Stimulated activated naive CD8-positive, alpha-beta T cell treated with anti-CD3 and anti-CD28 coated beads, Interleukin-15, Interleukin-2, amounts not matched to agents 100 ng/mL and 50 ng/mL, for 24 hours (primary cell): Measurements from ENCODE around the gene DRD4.

Experiments
- H3K27ac Mint-ChIP-seq: one replicate; pipeline ENCODE4 v1.8.0; 2021; ENCODE audit warnings: mild to moderate bottlenecking, mixed read lengths
- H3K27me3 Mint-ChIP-seq: one replicate; pipeline ENCODE4 v1.8.0; 2021; ENCODE audit warnings: mixed read lengths
- H3K36me3 Mint-ChIP-seq: one replicate; pipeline ENCODE4 v1.8.0; 2021; ENCODE audit warnings: low read depth, mixed read lengths
- H3K4me1 Mint-ChIP-seq: one replicate; pipeline ENCODE4 v1.8.0; 2021; ENCODE audit warnings: low read depth, mixed read lengths
- H3K4me3 Mint-ChIP-seq: one replicate; pipeline ENCODE4 v1.8.0; 2021; ENCODE audit warnings: mild to moderate bottlenecking, mixed read lengths
- H3K9me3 Mint-ChIP-seq: one replicate; pipeline ENCODE4 v1.8.0; 2021; ENCODE audit warnings: mixed read lengths

The DRD4 gene

GRCh38 chr11:659532-660085 is 22.5 kb downstream of the DRD4 start:
- Mint-ChIP-seq H3K4me3 (no peak overlapping the region), H3K27me3 (no peaks in the 10 kb centered on the region), H3K9me3 (no peaks in the 10 kb centered on the region), H3K36me3 (peaks cover 18% of the 10 kb centered on the region), H3K27ac (no peak overlapping the region), H3K4me1 (no peaks in the 10 kb centered on the region)

DNA sequence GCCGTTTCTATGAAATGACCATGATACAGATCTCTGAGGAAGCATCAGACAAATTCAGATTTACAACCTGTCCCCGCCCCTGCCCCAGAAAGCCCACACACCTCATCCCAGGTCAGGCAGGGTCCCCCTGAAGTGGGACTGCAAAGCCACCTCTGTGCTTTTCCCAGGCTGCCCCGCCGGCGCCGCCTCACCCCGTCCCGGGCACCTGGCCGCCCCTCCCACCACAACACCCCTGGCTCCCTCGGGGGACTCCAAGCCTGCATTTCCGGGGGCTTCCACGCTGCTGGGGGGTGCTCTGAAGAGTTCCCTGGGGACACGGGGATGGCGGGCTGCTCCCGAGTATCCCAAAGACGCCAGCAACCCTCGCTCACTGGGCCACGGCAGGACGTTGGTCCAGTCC is 23.2 kb downstream of the DRD4 start:
- Mint-ChIP-seq H3K36me3 (peaks cover 18% of the 10 kb centered on the region), H3K27me3 (no peaks in the 10 kb centered on the region), H3K4me3 (no peak overlapping the region), H3K27ac (no peak overlapping the region), H3K4me1 (no peaks in the 10 kb centered on the region), H3K9me3 (no peaks in the 10 kb centered on the region)

DNA sequence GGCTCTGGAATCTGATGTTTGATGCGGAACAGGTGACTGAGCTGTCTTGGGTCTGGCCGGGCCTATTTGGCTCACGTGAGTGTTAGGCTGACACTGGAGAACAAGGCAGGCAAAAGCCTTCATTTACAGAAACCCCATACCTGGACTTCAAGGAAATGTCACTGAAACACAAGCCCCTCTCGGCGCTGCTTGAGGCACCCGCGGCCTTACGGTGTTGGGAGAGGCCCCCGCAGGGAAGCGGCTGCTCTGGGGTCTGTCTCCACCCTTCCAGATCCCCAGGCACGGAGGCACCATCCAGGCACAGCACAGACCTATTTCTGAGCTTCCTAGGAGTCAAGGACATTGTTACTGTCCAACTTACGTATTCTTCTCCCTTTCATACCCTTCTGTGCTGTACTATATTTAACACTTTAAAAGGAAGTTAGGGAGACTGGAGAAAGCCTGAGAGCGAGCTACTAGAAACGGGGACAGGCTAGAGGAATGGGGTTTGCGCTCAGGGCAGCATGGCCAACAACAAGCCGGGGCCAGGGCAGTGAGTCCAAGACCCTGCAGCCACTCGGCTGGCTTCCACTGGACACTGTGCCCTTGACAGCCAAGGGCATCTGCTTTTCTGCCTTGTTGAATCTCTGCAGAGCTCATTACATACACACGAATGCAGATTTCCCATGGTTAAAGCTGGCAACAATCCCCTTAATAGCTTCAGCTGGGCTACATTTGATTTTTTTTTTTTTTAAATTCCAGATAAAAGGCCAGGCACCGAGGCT is 23.8 kb downstream of the DRD4 start:
- no peak overlapping the region for H3K4me3 Mint-ChIP-seq
- H3K9me3 Mint-ChIP-seq = no peaks in the 10 kb centered on the region
- H3K27me3 Mint-ChIP-seq = no peaks in the 10 kb centered on the region
- no peaks in the 10 kb centered on the region for H3K4me1 Mint-ChIP-seq
- H3K27ac Mint-ChIP-seq = no peak overlapping the region
- peaks cover 18% of the 10 kb centered on the region for H3K36me3 Mint-ChIP-seq

DNA sequence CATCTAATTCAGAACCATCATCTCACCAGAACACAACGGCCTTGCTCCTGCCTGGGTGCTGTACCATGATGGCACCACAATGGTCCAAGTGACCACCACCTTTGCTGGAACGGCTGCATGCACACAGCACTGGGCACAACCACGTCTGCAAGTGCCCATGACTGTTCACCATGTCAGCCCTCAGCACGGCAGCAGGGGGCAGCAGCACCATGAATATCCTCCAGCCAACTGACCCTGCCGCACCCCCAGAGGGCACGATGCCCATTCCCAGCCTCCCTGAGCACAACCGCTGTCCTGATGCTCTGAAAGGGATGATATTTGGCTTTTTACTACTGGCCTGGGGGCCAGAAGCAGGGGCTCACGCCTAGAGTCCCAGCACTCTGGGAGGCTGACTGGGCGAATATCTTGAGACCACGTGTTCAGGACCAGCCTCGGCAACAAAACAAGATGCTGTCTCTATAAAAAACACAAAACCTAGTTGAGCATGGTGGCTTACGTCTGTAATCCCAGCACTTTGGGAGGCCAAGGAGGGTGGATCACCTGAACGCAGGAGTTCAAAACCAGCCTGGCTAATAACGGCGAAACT is 25.7 kb downstream of the DRD4 start:
- no peaks in the 10 kb centered on the region for H3K9me3 Mint-ChIP-seq
- no peaks in the 10 kb centered on the region for H3K27me3 Mint-ChIP-seq
- peaks cover 17% of the 10 kb centered on the region for H3K36me3 Mint-ChIP-seq
- H3K27ac Mint-ChIP-seq = no peak overlapping the region
- no peak overlapping the region for H3K4me3 Mint-ChIP-seq
- no peaks in the 10 kb centered on the region for H3K4me1 Mint-ChIP-seq

- Mint-ChIP-seq H3K27me3 (no peaks in the 10 kb centered on the region), H3K4me3 (no peak overlapping the region), H3K4me1 (no peaks in the 10 kb centered on the region), H3K36me3 (peaks cover 17% of the 10 kb centered on the region), H3K27ac (no peak overlapping the region), H3K9me3 (no peaks in the 10 kb centered on the region)
Measured at GRCh38 chr11:665062-665703, 28.1 kb downstream of the DRD4 start.

- Mint-ChIP-seq H3K27ac (no peak overlapping the region), H3K36me3 (peaks cover 17% of the 10 kb centered on the region), H3K27me3 (no peaks in the 10 kb centered on the region), H3K4me3 (no peak overlapping the region), H3K4me1 (no peaks in the 10 kb centered on the region), H3K9me3 (no peaks in the 10 kb centered on the region)
Measured at GRCh38 chr11:665704-666281, 28.7 kb downstream of the DRD4 start.

DNA sequence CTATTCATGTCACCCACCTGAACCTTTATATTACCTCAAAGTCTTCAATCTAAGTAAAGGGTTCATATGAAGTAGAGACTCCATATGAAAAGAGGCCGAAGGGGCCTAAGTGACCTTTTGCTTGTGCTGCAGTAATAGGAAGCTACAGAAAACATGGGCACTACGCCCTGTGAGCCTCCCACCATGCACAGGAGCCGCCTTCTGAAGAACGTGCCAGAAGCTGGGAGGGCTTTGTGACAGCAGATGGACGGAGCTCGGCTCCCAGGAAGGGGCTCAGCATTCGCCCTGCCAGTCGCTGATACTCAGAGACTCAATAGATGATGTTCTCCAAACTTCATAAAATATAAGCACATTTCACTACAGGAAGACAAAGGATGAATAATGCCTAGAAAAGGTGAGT is 36.8 kb downstream of the DRD4 start:
- Mint-ChIP-seq H3K36me3 (peaks cover 31% of the 10 kb centered on the region), H3K27ac (no peak overlapping the region), H3K27me3 (no peaks in the 10 kb centered on the region), H3K4me3 (no peak overlapping the region), H3K4me1 (no peaks in the 10 kb centered on the region), H3K9me3 (no peaks in the 10 kb centered on the region)

GRCh38 chr11:674406-674805 is 37.3 kb downstream of the DRD4 start:
- Mint-ChIP-seq H3K27me3 (no peaks in the 10 kb centered on the region), H3K4me3 (no peak overlapping the region), H3K27ac (no peak overlapping the region), H3K9me3 (no peaks in the 10 kb centered on the region), H3K4me1 (no peaks in the 10 kb centered on the region), H3K36me3 (peaks cover 31% of the 10 kb centered on the region)

GRCh38 chr11:678297-678696 is 41.2 kb downstream of the DRD4 start:
- H3K27ac Mint-ChIP-seq = no peak overlapping the region
- peaks cover 54% of the 10 kb centered on the region for H3K36me3 Mint-ChIP-seq

GRCh38 chr11:679271-680207 is 42.5 kb downstream of the DRD4 start:
- no peaks in the 10 kb centered on the region for H3K27me3 Mint-ChIP-seq
- H3K36me3 Mint-ChIP-seq = peaks cover 60% of the 10 kb centered on the region
- H3K4me1 Mint-ChIP-seq = peaks cover 12% of the 10 kb centered on the region
- no peak overlapping the region for H3K27ac Mint-ChIP-seq
- no peak overlapping the region for H3K4me3 Mint-ChIP-seq
- H3K9me3 Mint-ChIP-seq = no peaks in the 10 kb centered on the region

More at GRCh38 chr11:678297-678696, 41.2 kb downstream of the DRD4 start:
- H3K4me3 Mint-ChIP-seq = no peak overlapping the region
- no peaks in the 10 kb centered on the region for H3K9me3 Mint-ChIP-seq
- no peaks in the 10 kb centered on the region for H3K27me3 Mint-ChIP-seq
- H3K4me1 Mint-ChIP-seq = peaks cover 12% of the 10 kb centered on the region

DNA sequence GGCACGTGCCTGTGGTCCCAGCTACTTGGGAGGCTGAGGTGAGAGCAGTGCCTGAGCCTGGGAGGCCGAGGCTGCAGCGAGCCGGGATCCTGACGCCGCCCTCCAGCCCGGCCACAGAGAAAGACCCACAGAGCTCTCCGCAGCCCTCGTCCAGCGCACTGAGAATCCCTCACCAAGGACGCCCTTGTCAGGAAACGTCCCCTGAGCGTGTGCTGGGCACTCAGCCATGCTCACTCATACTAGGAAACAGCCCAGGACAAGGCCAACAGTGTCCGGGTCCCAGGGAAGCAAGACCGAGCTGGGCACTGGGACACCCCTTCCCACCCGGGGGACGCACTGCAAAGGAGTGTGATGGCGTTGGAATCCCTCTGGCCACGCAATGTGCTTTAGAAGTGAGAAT is 43.4 kb downstream of the DRD4 start:
- Mint-ChIP-seq H3K36me3 (peaks cover 63% of the 10 kb centered on the region), H3K4me3 (no peak overlapping the region), H3K4me1 (peaks cover 12% of the 10 kb centered on the region), H3K9me3 (no peaks in the 10 kb centered on the region), H3K27me3 (no peaks in the 10 kb centered on the region), H3K27ac (no peak overlapping the region)

DNA sequence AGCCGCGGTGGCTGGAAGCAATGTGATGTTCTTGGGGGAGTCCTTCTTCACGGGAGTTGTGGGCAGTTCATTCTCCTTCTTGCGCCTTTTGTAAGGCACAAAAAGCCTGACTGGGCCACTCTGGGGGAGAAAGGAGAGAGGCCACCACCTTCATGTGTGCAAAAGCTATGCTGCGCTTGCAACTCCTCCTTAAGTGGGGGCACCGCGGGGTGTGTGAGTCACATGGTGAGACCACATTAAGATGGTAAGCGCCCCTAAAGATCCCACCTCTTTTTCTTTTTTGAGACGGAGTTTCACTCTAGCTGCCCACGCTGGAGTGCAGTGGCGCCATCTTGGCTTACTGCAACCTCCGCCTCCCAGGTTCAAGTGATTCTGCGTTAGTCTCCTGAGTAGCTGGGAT is 43.9 kb downstream of the DRD4 start:
- H3K27ac Mint-ChIP-seq = no peak overlapping the region
- H3K4me3 Mint-ChIP-seq = no peak overlapping the region
- H3K36me3 Mint-ChIP-seq = peaks cover 63% of the 10 kb centered on the region
- H3K27me3 Mint-ChIP-seq = no peaks in the 10 kb centered on the region
- peaks cover 12% of the 10 kb centered on the region for H3K4me1 Mint-ChIP-seq
- no peaks in the 10 kb centered on the region for H3K9me3 Mint-ChIP-seq

DNA sequence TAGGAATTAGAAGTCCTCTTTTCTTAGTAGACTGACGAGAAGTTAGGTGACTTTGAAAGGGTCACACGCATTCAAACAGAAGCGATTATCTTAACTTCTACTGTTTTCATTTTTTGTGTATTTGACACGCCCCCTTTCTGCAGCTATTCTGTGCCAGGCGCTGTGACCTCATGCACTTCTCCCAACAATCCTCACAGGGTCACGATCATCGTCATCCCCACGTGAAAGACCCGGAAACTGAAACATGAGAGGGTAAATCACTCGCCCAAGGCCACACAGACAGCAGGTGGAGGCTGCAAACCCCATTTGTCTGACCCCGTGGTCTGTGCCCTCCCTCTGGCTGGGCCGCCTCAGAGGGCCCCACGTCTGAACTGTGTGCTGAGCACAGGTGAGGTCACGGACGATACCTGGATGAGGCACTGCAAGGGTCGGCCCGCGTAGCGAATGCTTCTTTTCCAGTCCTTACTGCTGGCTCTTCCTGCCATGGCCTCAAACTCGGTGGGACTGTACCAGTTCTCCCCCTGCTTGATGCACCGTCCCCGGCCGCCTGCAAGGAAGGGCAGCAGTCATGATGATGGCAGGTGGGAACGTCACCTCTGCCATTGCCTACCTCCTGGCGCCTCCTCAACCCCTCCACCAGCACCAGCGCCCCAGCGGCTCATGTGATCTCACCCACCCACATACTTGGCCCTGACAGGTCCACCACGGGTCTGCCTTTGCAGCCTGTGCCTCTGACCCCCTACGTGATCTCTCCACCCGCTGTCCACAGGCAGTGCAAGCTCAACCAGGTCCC is 49.6 kb downstream of the DRD4 start:
- peaks cover 63% of the 10 kb centered on the region for H3K36me3 Mint-ChIP-seq
- peaks cover 15% of the 10 kb centered on the region for H3K4me1 Mint-ChIP-seq
- H3K4me3 Mint-ChIP-seq = no peak overlapping the region
- no peaks in the 10 kb centered on the region for H3K27me3 Mint-ChIP-seq
- H3K27ac Mint-ChIP-seq = no peak overlapping the region
- H3K9me3 Mint-ChIP-seq = no peaks in the 10 kb centered on the region

GRCh38 chr11:687751-688150 is 50.7 kb downstream of the DRD4 start:
- peaks cover 17% of the 10 kb centered on the region for H3K4me1 Mint-ChIP-seq
- peaks cover 57% of the 10 kb centered on the region for H3K36me3 Mint-ChIP-seq
- no peak overlapping the region for H3K27ac Mint-ChIP-seq
- no peaks in the 10 kb centered on the region for H3K27me3 Mint-ChIP-seq
- no peak overlapping the region for H3K4me3 Mint-ChIP-seq
- H3K9me3 Mint-ChIP-seq = no peaks in the 10 kb centered on the region
